ENCODE measurements around the gene ORC6.
"Not testable (repeated sequence)": the region's sequence is repeated elsewhere in the genome, so short reads cannot be mapped to it uniquely, and the experiment has no call there.

The ORC6 gene

GRCh38 chr16:46689365-46690280 is at the start of gene ORC6:
TSS of gene ORC6 (plus strand) at chr16:46689659. CDS start at chr16:46689706, 47 bp downstream.
- peak; percentile 90 to 97 (median 96) for DNase-seq

GRCh38 chr16:46648656-46649055 is 40.8 kb upstream of the ORC6 start:
- DNase-seq = no peak

DNA sequence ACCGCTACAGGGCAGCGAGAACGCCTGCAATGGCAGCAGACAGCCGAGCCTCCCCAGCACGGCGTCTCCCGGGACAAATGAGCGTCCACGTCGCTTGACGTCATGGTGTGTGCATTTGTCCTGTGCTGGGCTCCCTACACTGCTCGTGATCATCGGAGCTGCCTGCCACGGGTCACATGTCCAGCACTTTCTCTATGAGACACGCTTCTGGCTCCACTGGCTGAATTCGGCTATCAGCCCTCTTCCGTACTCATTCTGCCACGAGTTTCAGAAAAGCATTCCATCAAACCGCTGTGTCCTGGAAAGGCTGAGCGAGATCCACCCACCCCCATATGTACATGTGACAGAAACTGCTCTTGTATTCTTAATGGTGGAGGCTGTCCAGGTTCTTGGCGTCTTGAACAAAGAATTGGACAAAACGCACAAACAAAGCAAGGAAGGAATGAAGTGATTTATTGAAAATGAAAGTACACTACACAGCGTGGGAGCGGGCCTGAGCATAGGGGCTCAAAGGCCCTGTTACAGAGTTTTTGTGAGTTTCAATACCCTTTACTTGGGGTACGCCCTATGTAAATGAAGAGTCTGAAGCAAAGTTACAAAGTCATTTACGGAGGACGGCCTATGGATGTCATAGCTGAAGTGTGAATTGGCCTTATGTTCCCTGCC is 39.7 kb upstream of the ORC6 start:
- no peak for DNase-seq

DNA sequence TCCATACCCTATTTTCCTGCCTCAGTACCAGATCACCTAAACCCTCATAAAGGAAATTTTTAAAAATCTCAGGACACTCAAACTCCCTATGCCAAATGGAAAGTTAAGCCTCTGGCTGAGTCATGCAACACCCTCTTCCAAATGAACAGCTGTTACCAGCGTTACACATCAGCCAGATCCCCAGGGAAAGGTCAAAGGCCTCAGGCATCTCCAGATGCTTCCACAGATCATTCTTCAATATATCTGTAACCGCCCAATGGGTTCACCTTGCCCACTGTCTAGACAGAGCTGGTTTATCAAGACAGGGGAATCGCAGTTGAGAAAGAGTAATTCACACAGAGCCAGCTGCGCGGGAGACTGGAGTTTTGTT is 39.2 kb upstream of the ORC6 start:
- no peak for DNase-seq

GRCh38 chr16:46651305-46651704 is 38.2 kb upstream of the ORC6 start:
- no peak for DNase-seq

GRCh38 chr16:46658925-46659324 is 30.5 kb upstream of the ORC6 start:
- no peak for DNase-seq

GRCh38 chr16:46662123-46662522 is 27.3 kb upstream of the ORC6 start:
- no peak for DNase-seq

DNA sequence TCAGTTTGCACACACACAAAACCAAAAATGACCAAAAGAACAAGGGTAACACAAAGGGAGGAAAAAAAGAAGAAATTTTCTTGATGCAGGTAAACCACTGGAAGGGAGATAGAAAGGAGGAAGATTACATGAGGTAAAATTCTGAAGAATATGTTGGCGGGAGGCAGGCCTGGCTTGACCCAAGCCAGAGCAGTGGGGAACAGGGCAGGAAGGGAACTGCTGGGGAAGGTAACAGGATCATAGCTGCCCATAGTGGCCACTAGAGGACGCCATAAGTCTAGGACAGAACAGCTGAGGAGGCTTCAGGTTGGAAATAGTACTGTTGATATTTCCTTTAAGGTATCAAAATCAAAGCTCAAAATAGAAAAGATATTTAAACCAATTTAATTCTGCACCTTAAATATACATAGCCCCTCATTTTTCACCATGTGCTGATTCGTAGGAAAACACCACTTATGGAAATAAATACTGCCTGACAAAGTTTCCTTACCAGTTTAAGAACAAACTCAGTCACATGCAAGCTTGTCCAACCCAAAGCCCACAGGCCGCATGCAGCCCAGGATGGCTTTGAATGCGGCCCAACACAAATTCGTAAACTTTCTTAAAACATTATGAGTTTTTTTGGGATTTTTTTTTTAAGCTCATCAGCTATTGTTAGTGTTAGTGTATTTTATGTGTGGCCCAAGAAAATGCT is 16.0 kb upstream of the ORC6 start:
- peak in 1 of 4 experiments; percentile 5 for DNase-seq

GRCh38 chr16:46677943-46678342 is 11.5 kb upstream of the ORC6 start:
- not testable (repeated sequence) for DNase-seq

GRCh38 chr16:46681867-46682266 is 7.6 kb upstream of the ORC6 start:
- DNase-seq = not testable (repeated sequence)

DNA sequence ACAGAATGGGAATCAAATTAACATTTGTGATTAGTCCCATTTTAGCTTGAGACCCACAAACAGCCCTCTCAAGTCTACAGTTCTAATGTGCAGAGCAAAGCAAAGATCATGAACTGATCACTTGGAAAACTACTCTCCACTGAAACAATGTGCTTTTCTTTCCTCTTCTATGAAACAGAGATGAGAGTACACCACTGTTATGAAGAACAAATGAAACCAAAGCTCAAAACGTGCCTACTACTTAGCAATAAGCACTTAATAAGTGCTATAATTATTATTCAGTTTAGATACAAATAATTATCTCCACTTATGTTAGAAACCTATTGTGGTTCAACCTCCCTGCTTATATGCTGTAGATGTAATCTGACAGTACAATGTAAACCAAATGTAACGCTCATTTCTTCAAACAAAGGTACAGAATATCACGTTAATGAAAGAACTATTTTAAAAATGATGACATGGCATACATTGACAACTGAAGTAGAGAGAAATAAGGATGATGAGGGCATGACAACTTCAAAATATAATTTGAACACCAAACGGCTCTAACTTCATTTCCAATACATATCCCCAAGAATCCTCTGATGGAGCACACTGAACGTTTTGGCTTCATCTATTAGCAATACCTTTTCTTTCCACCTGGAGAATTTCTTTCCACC is 2.5 kb upstream of the ORC6 start:
- DNase-seq = no peak

DNA sequence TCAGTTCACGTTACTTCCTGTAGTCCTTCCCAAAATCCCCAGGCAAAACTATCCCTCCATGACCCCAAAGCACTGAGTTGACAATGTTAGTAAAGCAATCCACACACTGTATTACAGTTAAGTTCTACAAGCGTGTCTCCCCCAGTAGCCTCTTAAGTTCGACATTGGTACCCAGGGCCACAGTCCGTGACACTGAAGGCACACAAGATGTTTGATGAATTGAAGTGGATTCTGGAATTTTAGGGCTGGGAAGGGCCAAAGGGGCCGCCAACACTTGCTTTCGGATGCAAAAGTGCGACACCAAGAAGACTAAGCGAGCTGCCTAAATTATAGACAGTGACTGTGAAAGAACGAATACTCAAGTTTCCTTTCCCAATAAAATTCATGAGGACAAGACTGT is 2.0 kb upstream of the ORC6 start:
- DNase-seq = no peak

DNA sequence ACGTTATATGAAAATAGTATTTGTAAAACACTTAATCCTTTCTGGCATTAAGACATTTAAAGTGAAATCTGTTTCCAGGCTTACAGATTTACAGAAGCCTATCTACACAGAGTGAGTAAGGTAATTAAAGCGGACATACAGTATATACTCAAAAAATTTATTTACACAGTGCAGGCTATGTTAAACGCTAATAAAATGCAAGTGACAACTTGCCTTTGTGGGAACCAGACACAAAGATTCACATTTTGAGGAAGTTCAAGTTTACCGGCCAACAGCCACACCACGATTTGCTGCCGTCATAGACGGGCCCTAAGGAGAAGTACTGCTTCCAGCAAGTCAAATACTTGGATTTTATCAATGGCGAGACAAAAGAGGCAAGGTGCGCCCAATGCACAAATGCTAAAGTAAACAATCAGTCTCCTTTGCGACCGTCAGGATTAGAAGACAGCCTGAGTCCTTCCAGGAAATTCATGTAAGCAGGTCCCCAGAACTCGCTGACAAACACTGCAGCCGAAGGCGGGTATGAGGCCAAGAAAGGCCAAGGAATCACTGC is 1.3 kb upstream of the ORC6 start:
- no peak for DNase-seq

DNA sequence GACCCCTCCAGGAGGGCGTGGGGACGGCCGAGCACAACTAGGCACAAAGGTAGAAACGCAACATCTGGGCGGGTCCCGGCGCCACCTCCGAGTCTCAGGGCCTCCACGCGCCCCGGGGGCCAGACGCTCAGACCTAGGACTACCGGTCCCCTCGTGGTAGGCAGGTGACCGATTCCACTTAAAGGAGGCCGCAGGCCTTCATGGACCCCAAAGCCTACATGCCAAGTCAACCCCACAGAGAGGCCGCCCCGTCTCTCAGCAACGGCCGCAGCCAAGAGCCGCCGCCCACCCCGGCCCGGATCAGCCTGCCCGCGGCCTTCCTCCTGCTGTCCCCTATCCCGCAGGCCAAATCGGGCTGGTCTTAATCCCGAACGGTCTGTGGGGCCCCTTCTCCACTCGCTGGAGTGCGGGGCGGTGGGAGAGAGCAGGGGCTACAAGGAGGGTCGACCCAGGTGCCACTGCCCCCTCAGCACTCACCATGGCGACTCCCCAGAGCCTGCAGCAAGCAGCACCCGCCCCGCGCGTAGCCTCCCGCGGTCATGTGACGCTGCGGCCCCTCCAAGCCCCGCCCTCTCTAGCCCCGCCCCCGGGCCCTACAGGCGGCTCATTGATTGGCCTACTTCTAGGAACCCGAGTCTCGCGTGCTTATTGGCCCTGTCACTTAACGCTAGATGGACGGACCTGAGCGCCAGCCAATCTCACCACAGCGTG is 650 bp upstream of the ORC6 start, which contains the start of gene VPS35:
Gene VPS35, minus strand, starts transcription at position 525 of the 711 bp plus-strand sequence. Its CDS starts 45 bp downstream, at position 480.
- DNase-seq = peak; percentile 99

DNA sequence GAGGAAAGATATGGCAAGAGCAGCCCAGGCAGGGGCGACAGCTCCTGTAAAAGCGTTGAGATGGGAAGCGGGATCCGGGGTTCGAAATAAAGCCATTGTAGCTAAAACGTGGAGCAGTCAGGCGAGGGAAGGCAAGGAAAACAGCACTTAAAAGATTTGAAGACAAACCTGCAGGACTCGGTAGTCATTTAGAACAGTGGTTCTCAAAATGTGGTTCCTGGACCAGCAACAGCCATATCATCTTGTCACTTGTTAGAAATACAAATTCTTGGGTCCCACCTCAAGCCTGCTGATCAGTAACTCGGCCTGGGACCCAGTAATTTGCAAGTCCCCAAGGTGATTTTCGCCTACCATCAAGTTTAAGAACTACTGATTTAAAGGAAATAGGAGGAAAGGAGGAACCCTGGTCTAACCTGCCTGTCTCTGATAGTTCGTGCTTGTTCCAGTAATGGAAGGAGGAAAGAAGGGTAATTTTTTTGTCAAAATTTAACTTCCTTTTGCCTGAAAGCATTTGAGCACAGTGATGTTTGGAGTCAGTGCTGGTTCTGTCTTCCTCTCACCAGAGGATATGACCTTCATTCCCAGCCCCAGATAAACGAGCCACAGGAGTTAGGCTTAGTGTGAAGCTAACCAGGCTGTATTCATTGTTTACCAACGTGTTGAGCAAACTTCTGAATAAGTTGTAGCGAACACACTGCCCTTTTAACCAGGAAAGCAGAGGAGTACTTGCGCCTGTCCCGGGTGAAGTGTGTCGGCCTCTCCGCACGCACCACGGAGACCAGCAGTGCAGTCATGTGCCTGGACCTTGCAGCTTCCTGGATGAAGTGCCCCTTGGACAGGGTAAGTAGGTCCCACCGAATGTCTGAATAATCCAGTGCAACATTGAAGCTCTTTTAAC is 1.1 kb downstream of the ORC6 start:
- DNase-seq = no peak

- no peak for DNase-seq
Observed at GRCh38 chr16:46691726-46692125, 2.3 kb downstream of the ORC6 start.

DNA sequence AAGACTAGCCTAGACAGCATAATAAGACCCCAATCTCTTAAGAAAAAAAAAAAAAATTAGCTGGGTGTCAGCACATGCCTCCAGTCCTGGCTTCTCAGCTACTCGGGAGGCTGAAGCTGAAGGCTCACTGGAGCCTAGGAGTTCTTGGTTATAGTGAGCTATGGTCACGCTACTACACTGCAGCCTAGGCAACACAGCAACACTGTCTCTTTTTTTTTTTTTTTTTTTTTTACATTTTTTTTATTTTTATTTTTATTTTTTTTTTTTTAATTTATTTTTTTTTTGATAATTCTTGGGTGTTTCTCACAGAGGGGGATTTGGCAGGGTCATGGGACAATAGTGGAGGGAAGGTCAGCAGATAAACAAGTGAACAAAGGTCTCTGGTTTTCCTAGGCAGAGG is 4.1 kb downstream of the ORC6 start:
- no peak for DNase-seq

- no peak for DNase-seq
Observed at GRCh38 chr16:46695937-46696336, 6.5 kb downstream of the ORC6 start.

- DNase-seq = no peak
Observed at GRCh38 chr16:46696957-46697356, 7.5 kb downstream of the ORC6 start.

DNA sequence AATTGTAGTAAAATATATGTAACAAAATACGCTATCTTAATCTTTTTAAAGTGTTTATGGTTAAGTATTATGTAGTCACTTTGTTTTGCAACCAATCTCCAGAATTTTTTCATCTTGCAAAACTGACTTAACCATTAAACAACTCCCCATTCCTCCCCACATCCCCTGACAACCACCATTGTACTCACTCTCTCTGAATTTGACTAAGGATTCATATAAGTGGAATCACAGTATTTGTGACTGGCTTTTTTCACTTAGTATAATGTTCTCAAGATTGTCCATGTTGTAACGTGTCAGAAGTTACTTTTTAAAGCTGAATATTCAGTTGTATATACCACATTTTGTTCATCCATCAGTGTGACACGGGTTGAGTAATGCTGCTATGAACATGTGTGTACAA is 10.6 kb downstream of the ORC6 start:
- no peak for DNase-seq

DNA sequence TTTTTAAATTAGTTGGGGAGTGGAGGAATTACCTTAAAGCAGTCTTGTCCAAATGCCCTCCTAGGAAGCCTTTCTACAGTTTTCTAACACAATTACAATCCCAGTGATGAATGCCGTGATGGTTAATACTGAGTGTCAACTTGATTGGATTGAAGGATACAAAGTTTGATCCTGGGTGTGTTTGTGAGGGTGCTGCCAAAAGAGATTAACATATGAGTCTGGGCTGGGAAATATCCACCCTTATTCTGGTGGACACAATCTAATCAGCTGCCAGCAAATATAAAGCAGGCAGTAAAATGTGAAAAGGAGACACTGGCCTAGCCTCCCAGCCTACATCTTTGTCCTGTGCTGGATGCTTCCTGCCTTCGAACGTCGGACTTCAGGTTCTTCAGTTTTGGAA is 12.2 kb downstream of the ORC6 start:
- no peak for DNase-seq
